ENCODE data around the gene UGCG. TPM values are rescaled to one million over a fixed set of nuclear protein-coding genes. Genes with fewer than 3 reads are reported as not detected.

The UGCG gene
- total and polyA plus RNA-seq, 2 of the 4 experiments (the other 2 are of a cell fraction): 84.2 to 104 TPM

GRCh38 chr9:111860443-111860842, 36.2 kb upstream of the UGCG start:
- Histone ChIP-seq H3K14ac (replicated peaks; ENCODE audit: low read depth, low read length) (no peak overlapping the region), H4K5ac (ENCODE audit: low read depth, low read length) (no peak overlapping the region), H4K20me1 (ENCODE audit: insufficient read depth, low read length) (no peaks in the 10 kb centered on the region), H3K4ac (ENCODE audit: low read depth, low read length) (no peak overlapping the region), H3K4me1 (ENCODE audit: control insufficient read depth, insufficient read depth, low read length) (no peaks in the 10 kb centered on the region), H2BK5ac (ENCODE audit: low read depth, low read length, poor library complexity, severe bottlenecking) (no peak overlapping the region), H2AK9ac (replicated peaks; ENCODE audit: low read depth, low read length, poor library complexity) (no peak overlapping the region), H2AK5ac (ENCODE audit: low read depth, low read length) (no peak overlapping the region), H3K23ac (ENCODE audit: low read depth, low read length) (no peak overlapping the region), H3K27ac (ENCODE audit: insufficient read depth, low read length) (no peak overlapping the region), H3K9me1 (ENCODE audit: insufficient read depth, low read length) (no peaks in the 10 kb centered on the region; the same call in 1 of the 2 replicates), H3K4me3 (ENCODE audit: insufficient read depth, low read depth, low read length) (no peak overlapping the region), H2BK20ac (ENCODE audit: low read depth, low read length) (no peak overlapping the region), H3K27me3 (ENCODE audit: control insufficient read depth, insufficient read depth, low read length) (no peaks in the 10 kb centered on the region), H2BK15ac (ENCODE audit: low read depth, low read length) (no peak overlapping the region), H4K8ac (ENCODE audit: low read depth in 2 of 2, low read length in 2 of 2) (no peak overlapping the region), H3K56ac (ENCODE audit: extremely low read depth, insufficient read depth, low read length) (no peak overlapping the region), H3K36me3 (ENCODE audit: control insufficient read depth, insufficient read depth, low read length) (no peaks in the 10 kb centered on the region), H4K91ac (ENCODE audit: insufficient read depth, low read depth, low read length) (no peak overlapping the region), H3K9me3 (ENCODE audit: control insufficient read depth, insufficient read depth, low read length) (peaks cover 3% of the 10 kb centered on the region; the same call in 1 of the 2 replicates), H3K79me1 (ENCODE audit: low read depth in 1 of 2, low read length in 2 of 2) (no peaks in the 10 kb centered on the region), H3K4me2 (ENCODE audit: low read depth, low read length) (no peak overlapping the region), H3K18ac (ENCODE audit: low read depth, low read length) (no peak overlapping the region), H2AFZ (replicated peaks; ENCODE audit: low read length, poor library complexity) (no peak overlapping the region), H3K9ac (ENCODE audit: low read depth, low read length) (no peak overlapping the region), H2BK120ac (ENCODE audit: low read depth, low read length) (no peak overlapping the region)
- no TSS peak for BruUV-seq (replicated peaks)
- CTCF ChIA-PET: no interaction called here
- ATAC-seq (ENCODE audit: low read depth): no peak
- no peak for TF ChIP-seq MXI1 (IDR thresholded peaks at IDR 0.05; ENCODE audit: borderline replicate concordance, low read depth, low read length)
- TF ChIP-seq CHD1 (IDR thresholded peaks at IDR 0.05; ENCODE audit: low read depth, low read length): no peak
- no peak for TF ChIP-seq CEBPB (IDR thresholded peaks at IDR 0.05; ENCODE audit: low read depth, low read length)
- TF ChIP-seq ELK1 (IDR thresholded peaks at IDR 0.05; ENCODE audit: borderline replicate concordance, low read depth, low read length): no peak
- no peak for TF ChIP-seq SMC3 (IDR thresholded peaks at IDR 0.05; ENCODE audit: low read depth, low read length)
- no peak for TF ChIP-seq CTCF (conservative IDR thresholded peaks at IDR 0.05; ENCODE audit: low read depth, low read length)
- TF ChIP-seq BHLHE40 (IDR thresholded peaks at IDR 0.05; ENCODE audit: low read depth, low read length): no peak
- no peak for TF ChIP-seq USF2 (IDR thresholded peaks at IDR 0.05; ENCODE audit: low read depth, low read length)
- no peak for TF ChIP-seq RFX5 (IDR thresholded peaks at IDR 0.05; ENCODE audit: low read depth, low read length)
- no CpG with 5 or more reads among the region's 4 CpGs for WGBS, 2 experiments (ENCODE audit: extremely low coverage in 2 of 2, insufficient read length in 1 of 2)
- no peak for DNase-seq
- dilution Hi-C loops (cut with HindIII; ENCODE audit: low sequenced_read_pairs, unreplicated experiment) (no loop called here), intact Hi-C loops (cut with micrococcal nuclease) (no loop called here), in situ Hi-C loops (cut with MboI; ENCODE audit: low sequenced_read_pairs) (no loop called here)
- POLR2A ChIA-PET (ENCODE audit: unreplicated experiment): no interaction called here
